OCI-LY3 (cell line): Measurements from ENCODE around the gene ELOB.

ENCODE experiments used
- H2AFZ ChIP-seq: fragments of 200-600, 300-600 bp; shearing (Covaris generic); 2 replicates; pipeline ENCODE4 v1.6.0; 2014; ENCODE audit warnings: antibody characterized with exemption, low read depth, low read length
- H3K27ac ChIP-seq: fragments of 200-600, 300-600 bp; sonication (generic); 2 replicates; pipeline ENCODE4 v1.5.1; 2014; ENCODE audit warnings: mild to moderate bottlenecking, low read length, moderate library complexity, mixed read lengths
- H3K27me3 ChIP-seq: fragments of 200-600, 300-600 bp; sonication (generic); 2 replicates; pipeline ENCODE4 v1.6.1; 2014; ENCODE audit warnings: low read depth, low read length, mixed read lengths
- H3K36me3 ChIP-seq: fragments of 200-600, 300-600 bp; sonication (generic); replicated peaks from 2 replicates; pipeline ENCODE3; 2014; ENCODE audit warnings: low read depth, low read length, mixed read lengths
- H3K4me1 ChIP-seq: fragments of 300-600, 200-600 bp; sonication (generic); 2 replicates; pipeline ENCODE4 v1.6.1; 2014; ENCODE audit warnings: low read length, mixed read lengths
- H3K4me2 ChIP-seq: fragments of 200-600, 300-600 bp; sonication (generic); 2 replicates; pipeline ENCODE4 v1.6.1; 2014; ENCODE audit warnings: low read length, mixed read lengths
- H3K4me3 ChIP-seq: fragments of 300-600, 200-600 bp; sonication (generic); 2 replicates; pipeline ENCODE4 v1.5.1; 2014; ENCODE audit warnings: antibody characterized with exemption, mild to moderate bottlenecking, low read length, moderate library complexity
- H3K79me2 ChIP-seq: fragments of 300-600, 200-600 bp; shearing (Covaris generic); 2 replicates; pipeline ENCODE4 v1.6.1; 2014; ENCODE audit warnings: mild to moderate bottlenecking, low read length, mixed read lengths
- H3K9ac ChIP-seq: fragments of 300-600, 200-600 bp; shearing (Covaris generic); 2 replicates; pipeline ENCODE4 v1.6.0; 2014; ENCODE audit warnings: mild to moderate bottlenecking, low read length, moderate library complexity
- H3K9me3 ChIP-seq: fragments of 200-600, 300-600 bp; shearing (Covaris generic); 2 replicates; pipeline ENCODE4 v1.6.1; 2014; ENCODE audit warnings: low read length, mixed read lengths; ENCODE audit not compliant: insufficient read depth
- H4K20me1 ChIP-seq: fragments of 200-600, 300-600 bp; sonication (generic); 2 replicates; pipeline ENCODE4 v1.6.1; 2016; ENCODE audit warnings: low read length, mixed read lengths; ENCODE audit not compliant: insufficient read depth
- EZH2phosphoT487 ChIP-seq: fragments of 200-600 bp; shearing (Covaris generic); IDR thresholded peaks from 2 replicates; pipeline ENCODE4 v1.6.1; 2018; ENCODE audit warnings: antibody characterized with exemption, mixed run types, low read depth
- TF ChIP-seq, protein P1 (sequence below): fragments of 200-600, 300-600 bp; sonication (generic); IDR thresholded peaks from 2 replicates; pipeline ENCODE4 v1.5.1; 2014; ENCODE audit warnings: antibody characterized with exemption, low read length, low read depth

Gene ELOB

GRCh38 chr16:2775131-2775716 lies 1.9 kb downstream of the ELOB start:
- Histone ChIP-seq H3K36me3 (peaks cover 26% of the 10 kb centered on the region), H3K4me2 (no peak overlapping the region; the same call in 1 of the 2 replicates), H3K4me1 (peaks cover 18% of the 10 kb centered on the region; the same call in 1 of the 2 replicates), H2AFZ (no peak overlapping the region), H4K20me1 (peaks cover 22% of the 10 kb centered on the region), H3K9ac (no peak overlapping the region), H3K27me3 (no peaks in the 10 kb centered on the region), H3K9me3 (no peaks in the 10 kb centered on the region), H3K79me2 (peaks cover 62% of the 10 kb centered on the region), H3K4me3 (no peak overlapping the region), H3K27ac (no peak overlapping the region)
- no peak for TF ChIP-seq EZH2phosphoT487
- TF ChIP-seq, protein P1, sequence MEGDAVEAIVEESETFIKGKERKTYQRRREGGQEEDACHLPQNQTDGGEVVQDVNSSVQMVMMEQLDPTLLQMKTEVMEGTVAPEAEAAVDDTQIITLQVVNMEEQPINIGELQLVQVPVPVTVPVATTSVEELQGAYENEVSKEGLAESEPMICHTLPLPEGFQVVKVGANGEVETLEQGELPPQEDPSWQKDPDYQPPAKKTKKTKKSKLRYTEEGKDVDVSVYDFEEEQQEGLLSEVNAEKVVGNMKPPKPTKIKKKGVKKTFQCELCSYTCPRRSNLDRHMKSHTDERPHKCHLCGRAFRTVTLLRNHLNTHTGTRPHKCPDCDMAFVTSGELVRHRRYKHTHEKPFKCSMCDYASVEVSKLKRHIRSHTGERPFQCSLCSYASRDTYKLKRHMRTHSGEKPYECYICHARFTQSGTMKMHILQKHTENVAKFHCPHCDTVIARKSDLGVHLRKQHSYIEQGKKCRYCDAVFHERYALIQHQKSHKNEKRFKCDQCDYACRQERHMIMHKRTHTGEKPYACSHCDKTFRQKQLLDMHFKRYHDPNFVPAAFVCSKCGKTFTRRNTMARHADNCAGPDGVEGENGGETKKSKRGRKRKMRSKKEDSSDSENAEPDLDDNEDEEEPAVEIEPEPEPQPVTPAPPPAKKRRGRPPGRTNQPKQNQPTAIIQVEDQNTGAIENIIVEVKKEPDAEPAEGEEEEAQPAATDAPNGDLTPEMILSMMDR = no peak

DNA sequence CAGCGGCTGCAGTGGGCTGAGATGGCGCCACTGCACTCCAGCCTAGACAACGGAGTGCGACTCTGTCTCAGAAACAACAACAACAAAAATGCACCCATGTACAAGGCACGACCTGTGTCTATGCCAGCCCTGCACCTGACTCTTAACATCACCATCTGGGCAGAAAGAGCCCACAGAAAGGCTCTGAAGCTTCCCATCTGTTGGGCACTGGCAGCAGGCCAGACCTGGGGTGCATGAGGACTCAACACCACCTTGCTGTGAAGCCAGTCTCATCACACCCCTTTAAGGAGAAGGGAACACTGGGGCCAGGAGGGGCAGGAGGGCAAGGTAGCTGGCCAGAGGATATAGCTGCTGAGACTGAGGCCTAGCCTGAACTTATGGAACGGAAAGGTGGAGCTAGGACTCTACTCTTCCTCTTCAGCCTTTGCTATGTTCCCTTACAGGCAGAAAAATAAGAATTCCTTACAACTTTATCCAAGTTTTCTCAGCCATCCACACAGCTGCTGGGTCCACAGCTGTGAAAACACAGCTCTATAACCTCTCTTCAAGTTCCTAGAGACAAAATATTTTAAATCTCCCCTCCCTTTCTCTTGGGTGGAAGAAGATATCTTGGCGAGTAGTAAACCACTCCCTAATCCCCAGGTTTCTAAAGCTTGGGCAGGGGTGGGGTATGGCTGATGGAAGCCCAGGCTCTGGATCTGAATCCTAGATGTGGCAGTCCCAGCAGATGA lies 2.8 kb downstream of the ELOB start:
- TF ChIP-seq, protein P1 = no peak
- no peak for TF ChIP-seq EZH2phosphoT487
- H3K4me2 ChIP-seq = no peak overlapping the region
- peaks cover 28% of the 10 kb centered on the region for H4K20me1 ChIP-seq
- no peaks in the 10 kb centered on the region for H3K27me3 ChIP-seq
- no peaks in the 10 kb centered on the region for H3K9me3 ChIP-seq
- no peak overlapping the region for H2AFZ ChIP-seq
- H3K36me3 ChIP-seq = peaks cover 35% of the 10 kb centered on the region
- peaks cover 18% of the 10 kb centered on the region; the same call in 1 of the 2 replicates for H3K4me1 ChIP-seq
- H3K4me3 ChIP-seq = no peak overlapping the region
- H3K27ac ChIP-seq = no peak overlapping the region
- H3K79me2 ChIP-seq = peaks cover 68% of the 10 kb centered on the region
- no peak overlapping the region for H3K9ac ChIP-seq

GRCh38 chr16:2773188-2773968 lies 3.7 kb downstream of the ELOB start:
- Histone ChIP-seq H3K9me3 (no peaks in the 10 kb centered on the region), H3K4me1 (peaks cover 13% of the 10 kb centered on the region; the same call in 1 of the 2 replicates), H3K4me2 (no peak overlapping the region), H3K27me3 (no peaks in the 10 kb centered on the region), H3K79me2 (peaks cover 71% of the 10 kb centered on the region), H3K9ac (no peak overlapping the region), H3K27ac (no peak overlapping the region), H3K36me3 (peaks cover 43% of the 10 kb centered on the region), H2AFZ (no peak overlapping the region), H4K20me1 (peaks cover 32% of the 10 kb centered on the region), H3K4me3 (no peak overlapping the region)
- no peak for TF ChIP-seq EZH2phosphoT487
- TF ChIP-seq, protein P1 = no peak
